ENCODE measurements around the gene COPS7A.

COPS7A gene

GRCh38 chr12:6767353-6768319 is 43.8 kb downstream of the COPS7A start:
- Histone ChIP-seq H3K36me3 (ENCODE audit: control insufficient read depth, low read depth, low read length) (peaks cover 11% of the 10 kb centered on the region), H3K27me3 (ENCODE audit: control insufficient read depth, insufficient read depth, low read length) (peaks cover 3% of the 10 kb centered on the region), H3K9me3 (ENCODE audit: control insufficient read depth, low read depth, low read length) (no peaks in the 10 kb centered on the region), H3K4me1 (ENCODE audit: control insufficient read depth, low read depth, low read length) (peaks cover 32% of the 10 kb centered on the region), H3K9ac (ENCODE audit: low read length) (peak overlapping the region; percentile 47), H3K4me3 (ENCODE audit: low read length) (peak overlapping the region; percentile 80), H3K27ac (ENCODE audit: low read length) (no peak overlapping the region)

- Histone ChIP-seq H3K4me3 (ENCODE audit: low read length) (peak overlapping the region; percentile 80), H3K4me1 (ENCODE audit: control insufficient read depth, low read depth, low read length) (peaks cover 36% of the 10 kb centered on the region), H3K27me3 (ENCODE audit: control insufficient read depth, insufficient read depth, low read length) (peaks cover 11% of the 10 kb centered on the region)
Observed at GRCh38 chr12:6768437-6768914, 44.6 kb downstream of the COPS7A start.

GRCh38 chr12:6768990-6769389 is 45.1 kb downstream of the COPS7A start:
- Histone ChIP-seq H3K9me3 (ENCODE audit: control insufficient read depth, low read depth, low read length) (no peaks in the 10 kb centered on the region), H3K4me3 (ENCODE audit: low read length) (peak overlapping the region; percentile 80), H3K9ac (ENCODE audit: low read length) (peak overlapping the region; percentile 46), H3K27ac (ENCODE audit: low read length) (peak overlapping the region; percentile 34), H3K27me3 (ENCODE audit: control insufficient read depth, insufficient read depth, low read length) (peaks cover 16% of the 10 kb centered on the region), H3K4me1 (ENCODE audit: control insufficient read depth, low read depth, low read length) (peaks cover 32% of the 10 kb centered on the region), H3K36me3 (ENCODE audit: control insufficient read depth, low read depth, low read length) (peaks cover 11% of the 10 kb centered on the region)

More at GRCh38 chr12:6768437-6768914, 44.6 kb downstream of the COPS7A start:
- Histone ChIP-seq H3K9ac (ENCODE audit: low read length) (peak overlapping the region; percentile 47), H3K9me3 (ENCODE audit: control insufficient read depth, low read depth, low read length) (no peaks in the 10 kb centered on the region), H3K36me3 (ENCODE audit: control insufficient read depth, low read depth, low read length) (peaks cover 11% of the 10 kb centered on the region), H3K27ac (ENCODE audit: low read length) (peak overlapping the region; percentile 34)

DNA sequence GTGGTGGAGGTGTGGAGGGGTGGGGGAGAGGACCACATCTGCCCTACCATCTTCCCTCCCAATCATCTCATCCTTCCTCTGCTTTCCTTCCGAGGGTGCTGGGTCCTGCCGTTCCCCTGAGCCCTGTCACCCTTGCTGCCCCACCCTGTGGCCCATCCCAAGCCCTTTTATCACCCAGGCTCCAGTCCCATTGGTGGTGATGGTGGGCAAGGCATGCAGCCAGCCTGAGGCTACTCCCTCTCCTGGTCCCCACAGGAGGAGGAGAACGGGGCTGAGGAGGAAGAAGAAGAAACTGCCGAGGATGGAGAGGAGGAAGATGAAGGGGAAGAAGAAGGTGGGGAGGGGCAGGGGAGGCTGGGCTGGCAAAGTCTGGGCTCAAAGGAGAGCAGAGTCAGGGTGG is 45.8 kb downstream of the COPS7A start:
- H3K4me1 ChIP-seq (ENCODE audit: control insufficient read depth, low read depth, low read length) = peaks cover 31% of the 10 kb centered on the region

GRCh38 chr12:6770094-6770493 is 46.2 kb downstream of the COPS7A start:
- no peak overlapping the region for H3K27ac ChIP-seq (ENCODE audit: low read length)
- H3K27me3 ChIP-seq (ENCODE audit: control insufficient read depth, insufficient read depth, low read length) = peaks cover 27% of the 10 kb centered on the region
- no peaks in the 10 kb centered on the region for H3K9me3 ChIP-seq (ENCODE audit: control insufficient read depth, low read depth, low read length)
- no peak overlapping the region for H3K9ac ChIP-seq (ENCODE audit: low read length)
- H3K4me1 ChIP-seq (ENCODE audit: control insufficient read depth, low read depth, low read length) = peaks cover 27% of the 10 kb centered on the region
- no peak overlapping the region for H3K4me3 ChIP-seq (ENCODE audit: low read length)
- H3K36me3 ChIP-seq (ENCODE audit: control insufficient read depth, low read depth, low read length) = peaks cover 11% of the 10 kb centered on the region

More for the DNA sequence above, 45.8 kb downstream of the COPS7A start:
- H3K9ac ChIP-seq (ENCODE audit: low read length) = no peak overlapping the region
- H3K36me3 ChIP-seq (ENCODE audit: control insufficient read depth, low read depth, low read length) = peaks cover 11% of the 10 kb centered on the region
- no peaks in the 10 kb centered on the region for H3K9me3 ChIP-seq (ENCODE audit: control insufficient read depth, low read depth, low read length)
- peaks cover 23% of the 10 kb centered on the region for H3K27me3 ChIP-seq (ENCODE audit: control insufficient read depth, insufficient read depth, low read length)
- H3K27ac ChIP-seq (ENCODE audit: low read length) = no peak overlapping the region
- H3K4me3 ChIP-seq (ENCODE audit: low read length) = peak overlapping the region; percentile 80

DNA sequence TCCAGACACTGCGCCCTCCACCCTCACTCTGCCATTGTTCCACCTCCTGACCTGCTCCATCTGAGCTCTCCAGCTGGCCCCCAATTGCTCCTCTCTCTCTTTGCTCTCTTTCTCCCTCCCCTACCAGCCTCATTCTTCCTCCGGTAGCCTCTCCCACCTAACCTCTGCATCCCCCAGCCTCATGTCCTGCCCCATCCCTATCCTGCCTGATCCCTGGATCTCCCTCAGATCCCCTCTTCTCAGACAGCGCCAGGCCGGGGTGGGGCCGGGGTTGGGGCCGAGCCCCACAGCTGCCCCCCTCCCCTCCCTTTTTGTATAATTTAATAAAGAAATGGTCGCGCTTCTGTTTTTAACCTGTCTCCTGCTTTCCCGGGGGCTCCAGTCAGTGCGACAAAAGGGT is 46.8 kb downstream of the COPS7A start:
- no peaks in the 10 kb centered on the region for H3K9me3 ChIP-seq (ENCODE audit: control insufficient read depth, low read depth, low read length)
- H3K4me1 ChIP-seq (ENCODE audit: control insufficient read depth, low read depth, low read length) = peaks cover 22% of the 10 kb centered on the region
- no peak overlapping the region for H3K9ac ChIP-seq (ENCODE audit: low read length)
- no peak overlapping the region for H3K27ac ChIP-seq (ENCODE audit: low read length)
- H3K36me3 ChIP-seq (ENCODE audit: control insufficient read depth, low read depth, low read length) = peaks cover 11% of the 10 kb centered on the region
- H3K4me3 ChIP-seq (ENCODE audit: low read length) = no peak overlapping the region
- peaks cover 31% of the 10 kb centered on the region for H3K27me3 ChIP-seq (ENCODE audit: control insufficient read depth, insufficient read depth, low read length)

DNA sequence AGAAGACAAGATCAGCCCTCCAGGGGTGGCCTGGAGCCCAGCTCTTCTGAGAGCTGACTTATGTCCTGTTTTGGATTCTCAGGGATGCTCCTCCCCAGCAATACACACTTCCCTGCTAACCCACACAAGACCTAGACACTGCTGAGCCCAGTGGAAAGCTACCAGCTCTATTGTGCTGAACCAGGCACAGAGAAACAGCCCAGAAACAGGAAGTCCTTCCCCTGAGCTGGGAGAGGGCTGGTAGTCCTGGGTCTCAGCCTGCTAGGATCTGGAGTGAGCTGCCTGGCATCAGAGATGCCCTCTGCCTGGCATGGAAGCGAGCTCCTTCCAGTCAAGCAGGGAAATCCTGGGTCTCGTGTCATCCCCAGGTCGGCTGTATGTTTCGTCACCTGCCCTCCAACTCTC is 47.2 kb downstream of the COPS7A start:
- H3K27ac ChIP-seq (ENCODE audit: low read length) = no peak overlapping the region
- no peak overlapping the region for H3K9ac ChIP-seq (ENCODE audit: low read length)
- H3K27me3 ChIP-seq (ENCODE audit: control insufficient read depth, insufficient read depth, low read length) = peaks cover 31% of the 10 kb centered on the region
- H3K4me1 ChIP-seq (ENCODE audit: control insufficient read depth, low read depth, low read length) = peaks cover 20% of the 10 kb centered on the region
- peaks cover 11% of the 10 kb centered on the region for H3K36me3 ChIP-seq (ENCODE audit: control insufficient read depth, low read depth, low read length)
- H3K4me3 ChIP-seq (ENCODE audit: low read length) = no peak overlapping the region
- no peaks in the 10 kb centered on the region for H3K9me3 ChIP-seq (ENCODE audit: control insufficient read depth, low read depth, low read length)

DNA sequence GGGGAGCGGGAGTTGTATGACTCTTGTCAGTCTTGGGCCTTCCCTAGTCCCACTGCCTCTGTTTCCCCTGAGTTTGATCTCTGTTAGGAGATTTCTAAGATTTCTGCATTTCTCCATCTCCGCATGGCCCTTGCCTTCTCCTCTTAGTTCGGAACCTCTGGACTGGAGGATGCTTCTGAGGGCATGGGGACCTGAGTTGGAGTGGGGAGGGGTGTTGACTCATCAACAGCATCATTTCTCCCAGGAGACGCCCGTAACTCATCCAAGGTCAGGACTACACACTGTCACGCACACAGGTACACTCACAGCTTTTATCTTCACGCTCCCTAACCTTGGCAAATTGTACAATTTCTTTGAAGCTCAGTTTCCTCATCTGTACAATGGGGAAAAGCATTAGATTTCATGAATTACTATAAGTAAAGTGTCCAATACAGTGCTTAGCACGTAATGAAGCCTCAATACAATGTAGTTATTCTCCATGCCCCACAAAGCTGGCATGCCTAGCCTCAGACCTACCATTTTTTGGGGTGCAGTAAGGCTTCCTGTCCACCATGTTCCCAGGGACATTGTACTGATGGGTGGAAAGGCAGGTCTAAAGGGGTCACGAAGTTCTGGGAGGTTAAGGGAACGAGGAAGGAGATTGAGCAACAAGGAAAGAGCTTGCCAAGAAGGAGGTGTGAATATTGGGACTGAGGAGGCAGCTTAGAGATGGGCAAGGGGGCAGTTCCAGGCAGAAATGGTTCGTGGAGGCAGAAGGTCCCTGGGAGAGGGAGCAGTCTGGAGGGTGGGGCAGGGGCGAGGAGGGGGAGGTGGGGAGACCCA is 47.9 kb downstream of the COPS7A start:
- H3K27me3 ChIP-seq (ENCODE audit: control insufficient read depth, insufficient read depth, low read length) = peaks cover 31% of the 10 kb centered on the region
- no peak overlapping the region for H3K4me3 ChIP-seq (ENCODE audit: low read length)
- H3K4me1 ChIP-seq (ENCODE audit: control insufficient read depth, low read depth, low read length) = peaks cover 20% of the 10 kb centered on the region
- H3K9ac ChIP-seq (ENCODE audit: low read length) = no peak overlapping the region
- peaks cover 11% of the 10 kb centered on the region for H3K36me3 ChIP-seq (ENCODE audit: control insufficient read depth, low read depth, low read length)
- no peak overlapping the region for H3K27ac ChIP-seq (ENCODE audit: low read length)
- no peaks in the 10 kb centered on the region for H3K9me3 ChIP-seq (ENCODE audit: control insufficient read depth, low read depth, low read length)

DNA sequence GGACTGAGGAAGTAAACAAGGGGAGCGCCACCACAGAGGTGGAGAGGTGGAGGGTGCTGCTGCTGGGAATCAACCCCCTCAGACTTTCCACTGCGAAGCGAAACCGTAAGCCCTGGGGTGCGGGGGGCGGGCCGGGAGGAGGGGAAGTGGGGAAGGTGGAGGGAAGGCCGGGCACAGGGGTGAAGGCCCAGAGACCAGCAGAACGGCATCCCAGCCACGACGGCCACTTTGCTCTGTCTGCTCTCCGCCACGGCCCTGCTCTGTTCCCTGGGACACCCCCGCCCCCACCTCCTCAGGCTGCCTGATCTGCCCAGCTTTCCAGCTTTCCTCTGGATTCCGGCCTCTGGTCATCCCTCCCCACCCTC is 48.5 kb downstream of the COPS7A start, which contains the start of gene LAG3:
TSS of gene LAG3 (plus strand) at position 190 of the 365 bp plus-strand sequence. CDS start 333 bp downstream, outside the sequence.
- H3K4me3 ChIP-seq (ENCODE audit: low read length) = peak within 1 kb of the TSS; percentile 38
- no peak within 1 kb of the TSS for H3K27ac ChIP-seq (ENCODE audit: low read length)
- H3K9me3 ChIP-seq (ENCODE audit: control insufficient read depth, low read depth, low read length) = no peaks in the 10 kb centered on the region
- peaks cover 11% of the 10 kb centered on the region for H3K36me3 ChIP-seq (ENCODE audit: control insufficient read depth, low read depth, low read length)
- H3K4me1 ChIP-seq (ENCODE audit: control insufficient read depth, low read depth, low read length) = peaks cover 20% of the 10 kb centered on the region
- peaks cover 34% of the 10 kb centered on the region for H3K27me3 ChIP-seq (ENCODE audit: control insufficient read depth, insufficient read depth, low read length)
- no peak within 1 kb of the TSS for H3K9ac ChIP-seq (ENCODE audit: low read length)

DNA sequence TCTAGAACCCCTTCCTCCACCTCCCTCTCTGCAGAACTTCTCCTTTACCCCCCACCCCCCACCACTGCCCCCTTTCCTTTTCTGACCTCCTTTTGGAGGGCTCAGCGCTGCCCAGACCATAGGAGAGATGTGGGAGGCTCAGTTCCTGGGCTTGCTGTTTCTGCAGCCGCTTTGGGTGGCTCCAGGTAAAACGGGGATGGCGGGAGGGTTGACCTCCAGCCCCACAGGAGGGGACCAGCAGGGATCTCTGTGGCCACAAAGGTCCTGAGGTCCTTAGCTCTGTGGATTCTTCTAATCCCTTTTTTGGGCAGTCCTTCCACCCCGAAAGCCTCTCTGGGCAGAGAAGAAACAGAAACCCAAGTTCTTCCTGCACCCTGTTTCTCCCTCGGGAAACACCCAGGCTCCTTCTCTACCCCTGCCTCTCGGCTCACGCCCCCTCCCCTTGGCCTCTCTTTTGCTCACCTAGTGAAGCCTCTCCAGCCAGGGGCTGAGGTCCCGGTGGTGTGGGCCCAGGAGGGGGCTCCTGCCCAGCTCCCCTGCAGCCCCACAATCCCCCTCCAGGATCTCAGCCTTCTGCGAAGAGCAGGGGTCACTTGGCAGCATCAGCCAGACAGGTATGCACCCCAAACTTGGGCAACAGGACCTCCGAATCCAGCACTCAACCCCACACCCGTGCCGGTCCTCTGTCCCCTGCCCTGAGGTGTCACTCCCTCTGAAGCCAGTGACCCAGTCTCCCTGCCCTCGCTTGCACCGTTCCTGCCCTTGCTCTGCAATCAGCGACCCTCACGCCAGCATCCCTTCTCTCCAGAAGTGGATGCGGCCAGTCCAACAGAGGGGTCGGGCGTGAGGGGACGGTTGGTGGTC is 49.1 kb downstream of the COPS7A start:
- Histone ChIP-seq H3K9me3 (ENCODE audit: control insufficient read depth, low read depth, low read length) (no peaks in the 10 kb centered on the region), H3K4me1 (ENCODE audit: control insufficient read depth, low read depth, low read length) (peaks cover 20% of the 10 kb centered on the region), H3K9ac (ENCODE audit: low read length) (no peak overlapping the region), H3K27ac (ENCODE audit: low read length) (no peak overlapping the region), H3K36me3 (ENCODE audit: control insufficient read depth, low read depth, low read length) (peaks cover 11% of the 10 kb centered on the region), H3K27me3 (ENCODE audit: control insufficient read depth, insufficient read depth, low read length) (peaks cover 40% of the 10 kb centered on the region), H3K4me3 (ENCODE audit: low read length) (peak overlapping the region; percentile 38)
